ENCODE results near the gene DDAH1. TPM values are rescaled to one million over a fixed set of nuclear protein-coding genes. Genes with fewer than 3 reads are reported as not detected.

Gene DDAH1
- total RNA-seq, 2 experiments from 2014 or later = not detected

GRCh38 chr1:85330711-85331290 is 134.2 kb downstream of the DDAH1 start:
- Histone ChIP-seq H3K27me3 (ENCODE audit: control insufficient read depth in 1 of 2, insufficient read depth in 2 of 2, low read length in 2 of 2) (no peaks in the 10 kb centered on the region), H3K4me1 (ENCODE audit: insufficient read depth, low read length) (no peaks in the 10 kb centered on the region), H3K27ac (ENCODE audit: low read depth in 1 of 2, low read length in 2 of 2) (no peak overlapping the region), H3K36me3 (ENCODE audit: insufficient read depth, low read length) (no peaks in the 10 kb centered on the region), H3K4me3 (ENCODE audit: low read length) (no peak overlapping the region), H3K9me3 (ENCODE audit: control insufficient read depth in 1 of 2, insufficient read depth in 1 of 2, low read length in 2 of 2) (peaks cover 7 to 10% of the 10 kb centered on the region in 2 experiments)
- no peak for DNase-seq
- H3K9me3 Mint-ChIP-seq = peaks cover 10% of the 10 kb centered on the region
- ChIA-PET CTCF (no interaction called here), POLR2A (no interaction called here)
- no peak for ATAC-seq (ENCODE audit: poor library complexity)
- intact Hi-C loops (cut with DNase I, micrococcal nuclease) = no loop called here
- no peaks in the 10 kb centered on the region for H3K36me3 Mint-ChIP-seq (ENCODE audit: low read depth)
- H3K4me3 Mint-ChIP-seq = no peak overlapping the region
- no peak for TF ChIP-seq CTCF (IDR thresholded peaks at IDR 0.05)
- H3K27me3 Mint-ChIP-seq = no peaks in the 10 kb centered on the region
- H3K27ac Mint-ChIP-seq = no peak overlapping the region
- H3K4me1 Mint-ChIP-seq (ENCODE audit: low read depth) = peaks cover 10% of the 10 kb centered on the region

DNA sequence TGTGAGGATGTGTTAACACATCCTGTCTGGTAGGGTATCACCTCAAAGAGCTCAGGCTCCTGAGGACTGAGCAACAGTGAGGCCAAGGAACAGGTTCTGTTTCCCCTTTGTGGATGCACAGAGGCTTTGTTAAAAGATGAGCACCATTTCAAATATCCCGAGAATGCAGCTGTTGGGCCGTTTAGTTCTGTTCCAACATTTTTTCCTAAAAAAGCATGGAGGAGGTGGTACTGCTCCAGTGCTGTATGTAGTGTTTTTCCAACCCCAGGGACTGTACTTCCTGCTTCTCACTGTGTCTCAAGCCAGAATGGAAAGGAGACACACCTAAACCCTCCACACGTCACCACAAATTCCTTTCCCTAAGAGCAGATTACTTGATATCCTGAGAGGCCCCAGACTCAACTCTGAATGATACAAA is 134.7 kb downstream of the DDAH1 start:
- H3K27me3 Mint-ChIP-seq = no peaks in the 10 kb centered on the region
- no peak overlapping the region for H3K27ac Mint-ChIP-seq

DNA sequence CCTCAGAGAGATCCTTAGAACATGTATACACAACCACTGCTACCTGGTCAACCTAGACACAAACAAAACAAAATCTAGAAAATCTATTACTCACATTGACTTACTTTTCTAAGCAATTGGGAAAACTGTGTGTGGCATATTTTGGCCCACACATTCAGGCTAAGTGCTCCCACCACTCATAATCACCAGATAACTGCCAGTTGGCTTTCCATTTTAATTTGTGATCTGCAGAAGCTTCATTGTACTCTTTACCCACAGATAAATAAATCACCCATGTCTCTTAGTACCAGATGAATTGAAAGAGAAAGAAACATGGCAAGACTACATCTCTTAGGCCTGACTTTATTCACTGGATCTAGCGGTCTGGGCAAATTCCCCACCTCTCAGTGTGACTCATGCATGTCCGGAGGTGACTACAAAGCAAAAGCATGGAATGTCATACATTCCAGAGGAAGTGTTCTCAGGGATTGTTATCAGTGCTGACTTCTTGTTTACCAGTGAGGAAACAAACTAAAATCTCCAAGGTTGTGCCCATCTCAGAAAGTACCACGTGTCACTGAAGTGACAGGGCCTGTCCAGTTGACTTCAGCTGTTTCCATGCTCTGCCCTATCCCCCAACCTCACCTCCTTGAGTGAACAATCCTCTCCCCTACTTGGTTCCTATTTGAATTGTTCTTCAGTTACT is 136.1 kb downstream of the DDAH1 start:
- no peak overlapping the region for H3K27ac ChIP-seq (ENCODE audit: low read depth in 1 of 2, low read length in 2 of 2)
- no peak overlapping the region for H3K27ac Mint-ChIP-seq
- DNase-seq (no peak), ATAC-seq (ENCODE audit: poor library complexity) (no peak)
- no peak overlapping the region for H3K4me3 Mint-ChIP-seq
- no peaks in the 10 kb centered on the region for H3K4me1 ChIP-seq (ENCODE audit: insufficient read depth, low read length)
- no peaks in the 10 kb centered on the region for H3K4me1 Mint-ChIP-seq (ENCODE audit: low read depth)
- H3K27me3 ChIP-seq (ENCODE audit: control insufficient read depth in 1 of 2, insufficient read depth in 2 of 2, low read length in 2 of 2) = no peaks in the 10 kb centered on the region
- H3K9me3 Mint-ChIP-seq = peaks cover 9% of the 10 kb centered on the region
- no peaks in the 10 kb centered on the region for H3K36me3 Mint-ChIP-seq (ENCODE audit: low read depth)
- peaks cover 4 to 10% of the 10 kb centered on the region in 2 experiments for H3K9me3 ChIP-seq (ENCODE audit: control insufficient read depth in 1 of 2, insufficient read depth in 1 of 2, low read length in 2 of 2)
- no peak overlapping the region for H3K4me3 ChIP-seq (ENCODE audit: low read length)
- intact Hi-C loops (cut with DNase I, micrococcal nuclease) = no loop called here
- ChIA-PET CTCF (no interaction called here), POLR2A (no interaction called here)
- no peaks in the 10 kb centered on the region for H3K27me3 Mint-ChIP-seq
- TF ChIP-seq CTCF (IDR thresholded peaks at IDR 0.05) = no peak
- H3K36me3 ChIP-seq (ENCODE audit: insufficient read depth, low read length) = no peaks in the 10 kb centered on the region

More for the DNA sequence above, 134.7 kb downstream of the DDAH1 start:
- TF ChIP-seq CTCF (IDR thresholded peaks at IDR 0.05) = no peak
- H3K36me3 Mint-ChIP-seq (ENCODE audit: low read depth) = no peaks in the 10 kb centered on the region
- DNase-seq (no peak), ATAC-seq (ENCODE audit: poor library complexity) (no peak)
- POLR2A ChIA-PET = no interaction called here
- H3K4me3 ChIP-seq (ENCODE audit: low read length) = no peak overlapping the region
- intact Hi-C loops (cut with DNase I, micrococcal nuclease) = no loop called here
- no peaks in the 10 kb centered on the region for H3K36me3 ChIP-seq (ENCODE audit: insufficient read depth, low read length)
- H3K4me3 Mint-ChIP-seq = no peak overlapping the region
- no peaks in the 10 kb centered on the region for H3K27me3 ChIP-seq (ENCODE audit: control insufficient read depth in 1 of 2, insufficient read depth in 2 of 2, low read length in 2 of 2)
- no peak overlapping the region for H3K27ac ChIP-seq (ENCODE audit: low read depth in 1 of 2, low read length in 2 of 2)
- H3K9me3 ChIP-seq (ENCODE audit: control insufficient read depth in 1 of 2, insufficient read depth in 1 of 2, low read length in 2 of 2) = peaks cover 7 to 10% of the 10 kb centered on the region in 2 experiments
- H3K9me3 Mint-ChIP-seq = peaks cover 10% of the 10 kb centered on the region
- peaks cover 10% of the 10 kb centered on the region for H3K4me1 Mint-ChIP-seq (ENCODE audit: low read depth)
- CTCF ChIA-PET = no interaction called here
- H3K4me1 ChIP-seq (ENCODE audit: insufficient read depth, low read length) = no peaks in the 10 kb centered on the region
